H1 (cell line): ENCODE measurements around the gene GALNT2.

Experiments used
- EGR1 ChIP-seq: IDR thresholded peaks from 2 replicates; pipeline ENCODE4 v1.6.1; 2011; ENCODE audit warnings: low read depth, low read length, borderline replicate concordance
- EP300 ChIP-seq, 2 experiments: IDR thresholded peaks; 1 replicate in 1 of 2; 2 replicates in 1 of 2; pipeline ENCODE4 v1.6.1; 2011 to 2012; ENCODE audit warnings: low read depth in 2 of 2, low read length in 2 of 2, mild to moderate bottlenecking in 2 of 2, borderline replicate concordance in 1 of 2, inconsistent platforms in 1 of 2, moderate library complexity in 1 of 2
- EZH2 ChIP-seq: fragments of 200-600 bp; sonication (generic); IDR thresholded peaks from 2 replicates; pipeline ENCODE4 v1.7.1; 2012; ENCODE audit warnings: low read depth, mild to moderate bottlenecking, moderate library complexity, low read length, inconsistent platforms; ENCODE audit not compliant: severe bottlenecking
- HDAC6 ChIP-seq: IDR thresholded peaks from one replicate; pipeline ENCODE4 v1.7.1; 2012; ENCODE audit warnings: low read depth, mild to moderate bottlenecking, inconsistent platforms, low read length, moderate library complexity
- KDM5A ChIP-seq: fragments of 200-600 bp; IDR thresholded peaks from 2 replicates; pipeline ENCODE4 v1.7.1; 2012; ENCODE audit warnings: mild to moderate bottlenecking, low read length, inconsistent platforms, mixed read lengths
- POLR2A ChIP-seq, 2 experiments: IDR thresholded peaks; 1 replicate in 1 of 2; 2 replicates in 1 of 2; pipeline ENCODE4 v1.6.1; 2011; ENCODE audit warnings: low read depth in 2 of 2, low read length in 2 of 2, mild to moderate bottlenecking in 2 of 2; ENCODE audit errors: control extremely low read depth in 1 of 2
- POLR2AphosphoS5 ChIP-seq: IDR thresholded peaks from 2 replicates; pipeline ENCODE4 v1.6.1; 2011; ENCODE audit warnings: low read depth, low read length
- RAD21 ChIP-seq, 2 experiments: IDR thresholded peaks in 1 of 2; conservative IDR thresholded peaks in 1 of 2; 2 replicates each; pipeline ENCODE4 v1.6.1; 2011; ENCODE audit warnings: low read depth in 2 of 2, low read length in 2 of 2, improper control_type of control experiment in 1 of 2, inconsistent platforms in 1 of 2, mild to moderate bottlenecking in 1 of 2, moderate library complexity in 1 of 2
- RFX5 ChIP-seq: IDR thresholded peaks from 2 replicates; pipeline ENCODE4 v1.6.1; 2011; ENCODE audit warnings: low read depth, low read length, improper control_type of control experiment, borderline replicate concordance
- SAP30 ChIP-seq: fragments of 300-600 bp; sonication (generic); IDR thresholded peaks from 2 replicates; pipeline ENCODE4 v1.7.1; 2012; ENCODE audit warnings: low read length, moderate library complexity, mild to moderate bottlenecking, inconsistent platforms; ENCODE audit not compliant: insufficient read depth, insufficient replicate concordance
- ZNF274 ChIP-seq: IDR thresholded peaks from 2 replicates; pipeline ENCODE4 v1.7.0; 2012; ENCODE audit warnings: low read length, borderline replicate concordance; ENCODE audit errors: extremely low read depth
- TF ChIP-seq, protein P1 (sequence below), 3 experiments: IDR thresholded peaks; 1 replicate in 2 of 3; 2 replicates in 1 of 3; pipeline versions ENCODE4 v1.5.1 to v1.6.1; 2011; ENCODE audit warnings: low read length in 3 of 3, mild to moderate bottlenecking in 3 of 3, inconsistent platforms in 2 of 3, low read depth in 1 of 3, moderate library complexity in 1 of 3; ENCODE audit not compliant: insufficient read depth in 1 of 3; ENCODE audit errors: control extremely low read depth in 1 of 3
- TF ChIP-seq, protein P2 (sequence below): IDR thresholded peaks from 2 replicates; pipeline ENCODE4 v1.6.1; 2011; ENCODE audit warnings: low read length, improper control_type of control experiment

DNA sequence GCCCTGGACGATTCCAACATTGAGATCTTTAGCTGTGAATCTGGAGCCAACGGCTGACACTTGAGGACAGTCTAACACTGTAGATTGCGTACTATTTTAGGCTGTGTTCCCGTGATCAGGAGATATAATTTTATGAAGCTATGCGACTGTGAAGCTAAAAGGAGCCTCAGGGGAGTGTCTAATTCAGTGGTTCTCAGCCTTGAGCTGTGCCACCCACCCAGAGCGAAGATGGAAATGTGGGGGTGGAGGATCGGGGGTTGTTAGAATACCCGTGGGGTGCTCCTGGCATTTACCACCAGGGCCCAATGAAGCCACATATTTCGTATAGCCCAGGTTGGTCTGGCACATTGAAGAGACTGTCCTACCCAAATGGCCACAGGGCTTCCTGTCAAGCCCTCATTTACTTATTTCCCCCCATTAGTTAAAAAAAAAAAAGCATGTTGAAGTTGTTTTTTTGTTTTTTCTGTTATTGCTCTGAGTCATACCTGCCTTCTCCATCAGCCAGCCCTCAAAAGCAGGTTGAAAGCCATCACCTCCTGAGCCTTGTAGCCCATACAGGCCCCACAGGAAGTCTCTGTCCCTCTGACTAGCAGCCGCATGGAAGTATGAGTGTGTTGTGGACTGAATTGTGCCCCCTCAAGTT, 141.7 kb downstream of the GALNT2 start:
- no peak for TF ChIP-seq RAD21 (IDR thresholded peaks at IDR 0.05 in 1 of 2, conservative IDR thresholded peaks at IDR 0.05 in 1 of 2; ENCODE audit: low read depth in 2 of 2, low read length in 2 of 2)
- TF ChIP-seq POLR2A (IDR thresholded peaks at IDR 0.05; ENCODE audit: control extremely low read depth in 1 of 2, low read depth in 2 of 2, low read length in 2 of 2) = no peak
- TF ChIP-seq, protein P1, sequence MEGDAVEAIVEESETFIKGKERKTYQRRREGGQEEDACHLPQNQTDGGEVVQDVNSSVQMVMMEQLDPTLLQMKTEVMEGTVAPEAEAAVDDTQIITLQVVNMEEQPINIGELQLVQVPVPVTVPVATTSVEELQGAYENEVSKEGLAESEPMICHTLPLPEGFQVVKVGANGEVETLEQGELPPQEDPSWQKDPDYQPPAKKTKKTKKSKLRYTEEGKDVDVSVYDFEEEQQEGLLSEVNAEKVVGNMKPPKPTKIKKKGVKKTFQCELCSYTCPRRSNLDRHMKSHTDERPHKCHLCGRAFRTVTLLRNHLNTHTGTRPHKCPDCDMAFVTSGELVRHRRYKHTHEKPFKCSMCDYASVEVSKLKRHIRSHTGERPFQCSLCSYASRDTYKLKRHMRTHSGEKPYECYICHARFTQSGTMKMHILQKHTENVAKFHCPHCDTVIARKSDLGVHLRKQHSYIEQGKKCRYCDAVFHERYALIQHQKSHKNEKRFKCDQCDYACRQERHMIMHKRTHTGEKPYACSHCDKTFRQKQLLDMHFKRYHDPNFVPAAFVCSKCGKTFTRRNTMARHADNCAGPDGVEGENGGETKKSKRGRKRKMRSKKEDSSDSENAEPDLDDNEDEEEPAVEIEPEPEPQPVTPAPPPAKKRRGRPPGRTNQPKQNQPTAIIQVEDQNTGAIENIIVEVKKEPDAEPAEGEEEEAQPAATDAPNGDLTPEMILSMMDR (IDR thresholded peaks at IDR 0.05; ENCODE audit: control extremely low read depth in 1 of 3, insufficient read depth in 1 of 3, low read depth in 1 of 3, low read length in 3 of 3) = no peak
- TF ChIP-seq EGR1 = no peak
- TF ChIP-seq SAP30 = no peak
- TF ChIP-seq ZNF274 = no peak
- TF ChIP-seq KDM5A = no peak
- no peak for TF ChIP-seq RFX5
- TF ChIP-seq, protein P2, sequence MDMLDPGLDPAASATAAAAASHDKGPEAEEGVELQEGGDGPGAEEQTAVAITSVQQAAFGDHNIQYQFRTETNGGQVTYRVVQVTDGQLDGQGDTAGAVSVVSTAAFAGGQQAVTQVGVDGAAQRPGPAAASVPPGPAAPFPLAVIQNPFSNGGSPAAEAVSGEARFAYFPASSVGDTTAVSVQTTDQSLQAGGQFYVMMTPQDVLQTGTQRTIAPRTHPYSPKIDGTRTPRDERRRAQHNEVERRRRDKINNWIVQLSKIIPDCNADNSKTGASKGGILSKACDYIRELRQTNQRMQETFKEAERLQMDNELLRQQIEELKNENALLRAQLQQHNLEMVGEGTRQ = no peak
- no peak for TF ChIP-seq POLR2AphosphoS5
- no peak for TF ChIP-seq EP300 (IDR thresholded peaks at IDR 0.05; ENCODE audit: borderline replicate concordance in 1 of 2, low read depth in 2 of 2, low read length in 2 of 2)
- TF ChIP-seq HDAC6 = no peak
- TF ChIP-seq EZH2 = no peak
